Stimulated activated CD8-positive, alpha-beta memory T cell treated with anti-CD3 and anti-CD28 coated beads, Interleukin-12 subunit alpha, Interleukin-12 subunit beta, amount 100 ng/mL, for 1 hour (primary cell): Measurements from ENCODE around the gene NRROS.
A peak's percentile ranks its signal among the peaks of the same experiment; 100 is the strongest.
"Not testable (repeated sequence)": the region's sequence is repeated elsewhere in the genome, so short reads cannot be mapped to it uniquely, and the experiment has no call there.

Source experiments
- DNase-seq: peaks from one replicate; pipeline ENCODE4 v3.0.0-alpha.2; 2020; ENCODE audit warnings: low read depth

NRROS gene

DNA sequence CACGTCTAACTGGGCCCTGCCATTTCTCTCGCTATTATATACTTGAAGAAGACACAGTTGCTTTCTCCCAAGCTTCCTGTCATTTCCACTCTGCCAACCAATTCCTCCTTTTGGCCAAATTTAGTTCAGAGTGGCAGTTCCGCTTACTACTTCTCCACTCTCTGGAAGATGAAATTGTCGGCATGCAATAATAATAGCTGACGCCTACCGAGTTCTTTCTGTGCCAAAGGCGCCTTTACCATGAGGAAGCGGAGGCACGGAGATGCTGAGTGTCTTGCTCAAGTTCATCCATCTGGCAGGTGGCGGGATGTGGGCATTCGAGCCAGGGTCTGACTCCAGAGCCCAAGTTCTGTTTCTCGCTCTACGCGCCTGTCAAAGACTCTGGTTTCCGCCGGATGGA, 14.6 kb upstream of the NRROS start:
- DNase-seq, result no peak

- no peak for DNase-seq
Observed at GRCh38 chr3:196625331-196625730, 14.2 kb upstream of the NRROS start.

DNA sequence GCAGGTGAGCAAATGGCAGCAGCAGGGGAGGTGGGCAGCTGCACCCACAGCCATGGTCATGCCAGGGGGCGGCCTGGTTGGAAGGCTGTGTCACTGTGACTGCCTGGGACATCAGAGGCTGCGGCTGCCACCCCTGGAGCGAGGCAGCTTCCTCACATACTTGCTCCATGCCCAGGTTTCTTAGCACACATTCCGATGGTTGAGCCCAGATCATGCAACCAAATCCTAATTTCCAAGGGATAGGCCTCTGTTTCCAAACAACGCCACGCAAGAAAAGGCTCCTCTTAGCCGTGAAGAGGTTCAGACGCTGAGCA, 11.6 kb upstream of the NRROS start:
- DNase-seq, result no peak

DNA sequence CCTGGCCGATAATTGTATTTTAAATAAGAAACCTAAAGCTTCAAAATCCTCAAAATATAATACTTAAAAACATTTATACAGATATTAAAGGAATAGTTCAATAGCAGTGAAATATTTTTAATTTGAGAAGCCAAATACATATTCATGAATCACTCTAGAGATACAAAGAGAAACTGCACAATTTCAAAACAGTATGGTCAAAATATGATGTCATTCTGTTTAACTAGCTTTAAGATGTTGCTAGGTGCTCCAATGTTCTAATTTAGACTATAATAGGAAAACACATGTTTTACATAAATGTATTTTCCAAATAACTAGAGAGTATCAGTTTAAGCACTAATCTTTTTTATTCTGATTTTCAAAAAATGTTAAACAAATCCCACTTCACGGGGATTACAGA, 10.3 kb upstream of the NRROS start:
- no peak for DNase-seq

GRCh38 chr3:196631682-196632045, 7.8 kb upstream of the NRROS start:
- DNase-seq, result no peak

- peak; percentile 77 for DNase-seq
Observed at GRCh38 chr3:196632046-196632751, 7.3 kb upstream of the NRROS start.

- DNase-seq, result no peak
Observed at GRCh38 chr3:196633555-196634151, 5.8 kb upstream of the NRROS start.

- no peak for DNase-seq
Observed at GRCh38 chr3:196634224-196634623, 5.3 kb upstream of the NRROS start.

- DNase-seq, result no peak
Observed at GRCh38 chr3:196634829-196635228, 4.7 kb upstream of the NRROS start.

GRCh38 chr3:196636369-196637349, 2.8 kb upstream of the NRROS start:
- DNase-seq, result no peak

- not testable (repeated sequence) for DNase-seq
Observed at GRCh38 chr3:196637941-196638340, 1.6 kb upstream of the NRROS start.

DNA sequence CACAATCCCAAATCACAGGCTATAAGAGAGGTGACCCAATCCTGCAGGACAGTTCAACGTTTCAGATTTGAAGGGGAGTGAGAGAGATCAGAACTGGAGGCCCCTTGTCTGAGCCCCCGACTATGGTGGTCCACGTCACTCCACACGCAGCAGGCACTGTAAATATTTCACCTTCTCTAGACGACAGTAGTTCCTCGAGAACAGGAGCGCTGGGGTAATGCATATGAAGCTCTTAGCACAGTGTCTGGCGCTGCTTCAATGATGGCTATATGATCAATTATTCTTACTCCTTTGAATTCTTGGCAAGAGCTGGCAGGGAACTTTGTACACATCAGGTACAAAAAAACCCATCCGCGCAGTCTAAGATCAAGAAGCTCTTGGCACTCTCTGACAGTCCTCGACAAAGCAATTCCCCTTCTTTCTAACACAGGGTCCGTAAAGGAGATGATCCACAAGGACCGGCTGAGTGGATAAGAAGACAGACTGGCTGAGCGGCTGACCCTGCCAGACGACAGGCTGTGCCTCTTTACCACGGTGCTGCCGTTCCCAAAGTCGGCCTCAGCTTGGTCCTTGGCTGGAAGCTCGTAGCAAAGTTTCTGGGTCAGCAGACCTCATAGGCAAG, 522 bp upstream of the NRROS start:
- DNase-seq, result no peak

DNA sequence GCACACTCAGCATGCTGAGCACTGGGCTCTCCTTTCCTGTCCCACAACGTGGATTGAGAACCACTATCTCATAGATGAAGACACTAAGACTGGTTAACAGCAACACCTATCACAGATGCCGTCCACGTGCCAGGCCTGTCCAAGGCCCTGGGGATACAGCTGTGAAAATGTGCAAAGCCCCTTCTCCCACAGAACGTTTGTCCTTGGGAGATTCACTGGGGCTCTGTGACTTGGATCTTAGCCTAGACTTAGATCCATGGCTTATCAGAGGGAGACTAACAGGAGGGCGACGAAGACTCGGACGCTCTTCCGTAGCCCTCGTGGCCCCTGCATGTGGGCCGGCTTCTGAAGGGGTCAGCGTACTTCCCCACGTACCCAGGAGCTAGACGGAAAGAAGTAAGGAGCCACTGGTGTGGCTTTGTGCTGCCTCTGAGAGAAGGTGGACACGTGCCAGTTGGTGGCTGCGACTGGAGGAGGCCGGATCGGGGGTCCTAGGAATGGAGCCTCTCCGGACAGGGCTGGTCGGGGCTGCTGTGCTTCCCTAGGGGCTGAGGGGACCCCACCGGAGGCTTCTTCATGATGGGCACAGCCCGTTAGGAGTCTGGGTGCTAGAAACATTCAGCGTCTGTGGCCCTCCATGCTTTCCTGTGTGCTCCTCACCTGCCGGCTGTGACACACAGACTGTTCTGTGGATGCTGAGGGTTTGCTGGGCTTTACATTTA, 964 bp downstream of the NRROS start:
- DNase-seq, result no peak

DNA sequence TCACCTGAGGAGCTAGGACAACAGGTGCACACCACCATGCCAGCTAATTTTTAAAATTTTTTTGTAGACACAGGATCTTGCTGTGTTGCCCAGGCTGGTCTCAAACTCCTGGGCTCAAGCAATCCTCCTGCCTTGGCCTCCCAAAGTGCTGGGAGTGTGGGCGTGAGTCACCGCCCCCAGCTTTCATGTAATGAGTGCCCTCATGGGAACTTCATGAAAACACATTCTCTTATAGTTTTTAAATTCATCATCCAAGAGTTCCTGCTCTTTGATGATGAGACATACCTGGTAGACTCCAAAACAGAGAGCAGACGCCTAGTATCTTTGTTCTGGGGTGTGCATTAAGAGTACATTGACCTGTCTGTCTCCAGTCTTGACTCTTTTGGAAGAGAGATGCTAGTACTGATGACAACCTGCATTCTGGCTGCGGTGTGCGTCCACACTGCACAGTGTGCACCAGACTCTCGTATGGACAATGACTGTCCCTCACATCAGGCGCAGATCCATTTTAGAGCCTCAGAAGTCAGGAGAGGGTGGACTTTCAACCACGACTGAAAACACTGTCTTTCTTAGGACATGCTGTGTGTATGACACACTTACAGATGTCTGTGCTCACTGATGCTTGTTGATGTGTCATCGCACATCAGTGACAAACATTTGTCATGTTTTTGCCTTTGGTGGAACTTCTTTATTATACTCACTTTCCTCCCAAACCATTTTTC, 2.0 kb downstream of the NRROS start:
- DNase-seq, result no peak

- DNase-seq, result no peak
Observed at GRCh38 chr3:196642434-196642833, 2.9 kb downstream of the NRROS start.

DNA sequence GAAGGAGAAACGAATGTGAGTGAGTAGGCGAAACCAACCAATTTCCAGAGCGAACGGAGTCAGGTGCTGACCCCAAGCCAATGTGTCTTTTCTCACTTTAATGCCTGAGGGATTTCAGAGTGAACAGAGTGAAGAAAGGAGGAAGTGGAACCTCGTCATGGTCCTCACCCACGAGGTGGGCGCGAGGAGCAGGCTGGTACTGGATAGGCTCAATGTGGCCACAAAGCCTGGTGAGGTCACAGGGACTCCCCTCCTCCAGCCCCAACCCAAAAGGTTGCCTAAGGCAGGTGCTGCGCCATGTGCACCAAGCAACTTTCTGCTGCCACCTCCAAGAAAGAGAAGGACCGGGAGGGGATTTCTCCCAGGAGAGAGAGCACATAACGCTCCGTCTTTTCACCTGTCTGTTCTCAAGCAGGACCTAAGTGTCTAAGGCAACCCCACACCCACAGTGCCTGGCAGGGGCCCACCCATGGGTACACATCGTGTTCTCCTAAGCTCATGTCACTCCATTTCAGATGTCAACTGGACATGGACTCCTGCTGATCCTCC, 3.8 kb downstream of the NRROS start:
- no peak for DNase-seq

DNA sequence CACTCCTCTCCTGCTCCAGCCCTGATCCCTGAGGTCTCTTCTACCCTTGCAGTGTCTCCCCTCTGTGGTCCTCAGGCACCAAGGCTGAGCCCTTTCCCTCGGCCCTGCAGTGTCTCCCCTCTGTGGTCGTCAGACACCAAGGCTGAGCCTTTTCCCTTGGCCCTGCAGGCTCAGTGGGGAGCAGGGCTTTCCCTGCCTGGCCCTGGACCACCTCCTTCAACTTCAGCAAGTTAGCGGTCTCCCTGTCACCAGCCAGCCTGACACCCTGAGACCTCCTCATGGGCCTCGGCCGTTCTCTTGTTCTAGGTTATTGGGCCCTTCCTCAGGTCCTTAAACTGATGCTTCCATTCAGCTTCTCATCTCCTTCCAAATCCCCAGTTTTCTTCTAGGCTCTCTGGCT, 4.3 kb downstream of the NRROS start:
- DNase-seq, result no peak

DNA sequence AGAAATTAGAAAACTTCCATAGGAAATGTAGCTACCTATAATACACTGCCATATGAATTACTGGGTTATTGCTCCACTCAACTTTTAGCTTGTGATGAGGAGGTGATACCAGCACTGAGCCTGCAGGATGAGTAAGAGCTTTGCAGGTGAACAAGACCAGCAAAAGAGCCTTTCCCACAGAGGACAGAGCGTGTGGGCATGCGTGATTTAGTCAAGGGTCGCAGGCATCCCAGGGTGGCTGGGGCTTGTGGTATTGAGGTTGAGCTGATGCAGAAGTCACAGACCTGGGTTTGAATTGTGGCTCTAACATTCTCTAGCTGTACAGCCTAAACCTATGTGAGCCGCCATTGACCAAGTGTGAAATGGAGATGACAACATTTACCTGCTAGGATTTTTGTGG, 5.6 kb downstream of the NRROS start:
- DNase-seq, result no peak

- DNase-seq, result no peak
Observed at GRCh38 chr3:196645897-196646665, 6.6 kb downstream of the NRROS start.

- no peak for DNase-seq
Observed at GRCh38 chr3:196646666-196647216, 7.2 kb downstream of the NRROS start.
